Neural cell (in vitro differentiated cells): ENCODE data around the gene ADPRH. TPM values are rescaled to one million over a fixed set of nuclear protein-coding genes. Genes with fewer than 3 reads are reported as not detected.
"Not testable (repeated sequence)": the region's sequence is repeated elsewhere in the genome, so short reads cannot be mapped to it uniquely, and the experiment has no call there.

Experiments used
- H2AFZ ChIP-seq: fragments of 200-600, 300-800 bp; sonication (generic), shearing (Covaris generic); 2 replicates; pipeline ENCODE4 v1.6.0; 2014; ENCODE audit warnings: low read depth, mild to moderate bottlenecking, antibody characterized with exemption, low read length, moderate library complexity
- H3F3A ChIP-seq: fragments of 200-600 bp; shearing (Covaris generic); 2 replicates; pipeline ENCODE4 v1.6.1; 2016; ENCODE audit warnings: mild to moderate bottlenecking, moderate library complexity, mixed read lengths, antibody characterized with exemption, low read length; ENCODE audit not compliant: insufficient read depth, poor library complexity, severe bottlenecking
- H3K27ac ChIP-seq: fragments of 200-600, 300-800 bp; sonication (generic), shearing (Covaris generic); 2 replicates; pipeline ENCODE4 v1.5.1; 2014; ENCODE audit warnings: mild to moderate bottlenecking, low read length, moderate library complexity
- H3K27me3 ChIP-seq: fragments of 300-800, 200-600 bp; sonication (generic), shearing (Covaris generic); 2 replicates; pipeline ENCODE4 v1.6.0; 2014; ENCODE audit warnings: mild to moderate bottlenecking, low read depth, low read length, moderate library complexity; ENCODE audit not compliant: insufficient read depth
- H3K36me3 ChIP-seq: fragments of 300-800, 200-600 bp; sonication (generic), shearing (Covaris generic); 2 replicates; pipeline ENCODE4 v1.5.1; 2014; ENCODE audit warnings: mild to moderate bottlenecking, antibody characterized with exemption, low read length, moderate library complexity; ENCODE audit not compliant: insufficient read depth
- H3K4me2 ChIP-seq: fragments of 300-800, 200-600 bp; sonication (generic), shearing (Covaris generic); 2 replicates; pipeline ENCODE4 v1.6.0; 2014; ENCODE audit warnings: mild to moderate bottlenecking, low read length
- H3K4me3 ChIP-seq: fragments of 300-800, 200-600 bp; sonication (generic), shearing (Covaris generic); 2 replicates; pipeline ENCODE4 v1.5.1; 2014; ENCODE audit warnings: mild to moderate bottlenecking, low read length, moderate library complexity
- H3K79me2 ChIP-seq: fragments of 200-600 bp; shearing (Covaris generic); replicated peaks from 2 replicates; pipeline ENCODE4 v1.6.0; 2014; ENCODE audit warnings: mild to moderate bottlenecking, low read length, moderate library complexity; ENCODE audit not compliant: insufficient read depth
- H3K9ac ChIP-seq: fragments of 300-800, 200-600 bp; sonication (generic), shearing (Covaris generic); 2 replicates; pipeline ENCODE4 v1.6.1; 2016; ENCODE audit warnings: mild to moderate bottlenecking, low read length, mixed read lengths
- H3K9me2 ChIP-seq: fragments of 200-600 bp; shearing (Covaris generic); 2 replicates; pipeline ENCODE4 v1.6.1; 2016; ENCODE audit warnings: mild to moderate bottlenecking, low read length, mixed read lengths; ENCODE audit not compliant: insufficient read depth
- H3K9me3 ChIP-seq: fragments of 200-600, 300-800 bp; sonication (generic), shearing (Covaris generic); 2 replicates; pipeline ENCODE4 v1.6.1; 2016; ENCODE audit warnings: mild to moderate bottlenecking, mixed run types, low read length, moderate library complexity, mixed read lengths
- H4K20me1 ChIP-seq: fragments of 200-600 bp; shearing (Covaris generic); 2 replicates; pipeline ENCODE4 v1.6.1; 2016; ENCODE audit warnings: mild to moderate bottlenecking, mixed run types; ENCODE audit not compliant: insufficient read depth
- CTCF ChIP-seq: fragments of 450-650 bp; IDR thresholded peaks from 2 replicates; pipeline ENCODE4 v1.5.1; 2014; ENCODE audit warnings: antibody characterized with exemption, mild to moderate bottlenecking, moderate library complexity; ENCODE audit not compliant: poor library complexity, severe bottlenecking
- EP300 ChIP-seq: fragments of 450-650 bp; conservative IDR thresholded peaks from 2 replicates; pipeline ENCODE4 v1.6.1; 2014; ENCODE audit warnings: antibody characterized with exemption, mild to moderate bottlenecking, moderate library complexity; ENCODE audit not compliant: poor library complexity, severe bottlenecking
- EZH2 ChIP-seq: fragments of 200-600, 300-800 bp; shearing (Covaris generic), sonication (generic); IDR thresholded peaks from 2 replicates; pipeline ENCODE4 v1.6.1; 2014; ENCODE audit warnings: antibody characterized with exemption, low read length, borderline replicate concordance, mild to moderate bottlenecking; ENCODE audit not compliant: insufficient read depth, poor library complexity, severe bottlenecking
- MXI1 ChIP-seq: fragments of 450-650 bp; conservative IDR thresholded peaks from 2 replicates; pipeline ENCODE4 v1.6.1; 2014; ENCODE audit warnings: antibody characterized with exemption, mild to moderate bottlenecking; ENCODE audit not compliant: poor library complexity, severe bottlenecking
- POLR2AphosphoS5 ChIP-seq: IDR thresholded peaks from 2 replicates; pipeline ENCODE4 v1.6.1; 2012
- RAD21 ChIP-seq: fragments of 450-650 bp; conservative IDR thresholded peaks from 2 replicates; pipeline ENCODE4 v1.6.1; 2014; ENCODE audit warnings: antibody characterized with exemption, mild to moderate bottlenecking, moderate library complexity
- REST ChIP-seq: IDR thresholded peaks from 2 replicates; pipeline ENCODE4 v1.6.1; 2012; ENCODE audit warnings: borderline replicate concordance
- TAF1 ChIP-seq: IDR thresholded peaks from 2 replicates; pipeline ENCODE4 v1.6.1; 2012; ENCODE audit warnings: low read depth
- polyA plus RNA-seq: library from polyadenylated mRNA; depleted of rRNA; stranded (reverse); fragments of >200 nt; gene quantifications from 2 replicates; pipeline ENCODE4 v1.2.3, GENCODE V29; 2014

The ADPRH gene
- polyA plus RNA-seq, 1 donor from 2014 or later: 0.07 TPM

GRCh38 chr3:119550192-119550910 is 28.9 kb upstream of the ADPRH start:
- no peak overlapping the region for H3K4me2 ChIP-seq
- H3F3A ChIP-seq: no peaks in the 10 kb centered on the region
- H3K9me2 ChIP-seq: no peaks in the 10 kb centered on the region
- no peaks in the 10 kb centered on the region for H3K79me2 ChIP-seq
- no peaks in the 10 kb centered on the region for H3K27me3 ChIP-seq
- no peak overlapping the region for H3K9ac ChIP-seq
- H2AFZ ChIP-seq: no peak overlapping the region
- TF ChIP-seq MXI1: no peak
- TF ChIP-seq CTCF: no peak
- TF ChIP-seq EP300: no peak
- no peak for TF ChIP-seq RAD21
- no peak for TF ChIP-seq POLR2AphosphoS5
- no peak for TF ChIP-seq REST
- TF ChIP-seq EZH2: no peak
- no peak for TF ChIP-seq TAF1
- no peak overlapping the region for H3K27ac ChIP-seq
- no peaks in the 10 kb centered on the region for H4K20me1 ChIP-seq
- no peak overlapping the region for H3K4me3 ChIP-seq
- H3K9me3 ChIP-seq: no peaks in the 10 kb centered on the region
- H3K36me3 ChIP-seq: no peaks in the 10 kb centered on the region

- Histone ChIP-seq H4K20me1 (no peaks in the 10 kb centered on the region), H3K9ac (no peak overlapping the region), H3K36me3 (no peaks in the 10 kb centered on the region), H3K27ac (no peak overlapping the region), H3K9me2 (no peaks in the 10 kb centered on the region), H3F3A (no peaks in the 10 kb centered on the region), H3K4me2 (no peak overlapping the region), H3K27me3 (no peaks in the 10 kb centered on the region), H3K4me3 (no peak overlapping the region), H3K9me3 (no peaks in the 10 kb centered on the region), H3K79me2 (no peaks in the 10 kb centered on the region), H2AFZ (no peak overlapping the region)
- TF ChIP-seq TAF1: no peak
Measured at GRCh38 chr3:119551598-119551997, 27.7 kb upstream of the ADPRH start.

- H3K27ac ChIP-seq, H3K36me3 ChIP-seq, H3F3A ChIP-seq, H2AFZ ChIP-seq, H3K9ac ChIP-seq, H3K4me3 ChIP-seq, H4K20me1 ChIP-seq, H3K4me2 ChIP-seq, H3K27me3 ChIP-seq, H3K79me2 ChIP-seq, H3K9me2 ChIP-seq, H3K9me3 ChIP-seq: not testable (repeated sequence)
Measured at GRCh38 chr3:119552928-119553327, 26.4 kb upstream of the ADPRH start.
